Measurements from ENCODE around the gene LUC7L.
"Not testable (repeated sequence)": the region's sequence is repeated elsewhere in the genome, so short reads cannot be mapped to it uniquely, and the experiment has no call there.

LUC7L gene

GRCh38 chr16:178668-179015 is 50.6 kb downstream of the LUC7L start:
- DNase-seq: peak; percentile 38

GRCh38 chr16:177981-178667 is 51.1 kb downstream of the LUC7L start:
- DNase-seq: peak; percentile 38

DNA sequence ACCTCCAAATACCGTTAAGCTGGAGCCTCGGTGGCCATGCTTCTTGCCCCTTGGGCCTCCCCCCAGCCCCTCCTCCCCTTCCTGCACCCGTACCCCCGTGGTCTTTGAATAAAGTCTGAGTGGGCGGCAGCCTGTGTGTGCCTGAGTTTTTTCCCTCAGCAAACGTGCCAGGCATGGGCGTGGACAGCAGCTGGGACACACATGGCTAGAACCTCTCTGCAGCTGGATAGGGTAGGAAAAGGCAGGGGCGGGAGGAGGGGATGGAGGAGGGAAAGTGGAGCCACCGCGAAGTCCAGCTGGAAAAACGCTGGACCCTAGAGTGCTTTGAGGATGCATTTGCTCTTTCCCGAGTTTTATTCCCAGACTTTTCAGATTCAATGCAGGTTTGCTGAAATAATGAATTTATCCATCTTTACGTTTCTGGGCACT is 51.8 kb downstream of the LUC7L start:
- DNase-seq: peak; percentile 36

DNA sequence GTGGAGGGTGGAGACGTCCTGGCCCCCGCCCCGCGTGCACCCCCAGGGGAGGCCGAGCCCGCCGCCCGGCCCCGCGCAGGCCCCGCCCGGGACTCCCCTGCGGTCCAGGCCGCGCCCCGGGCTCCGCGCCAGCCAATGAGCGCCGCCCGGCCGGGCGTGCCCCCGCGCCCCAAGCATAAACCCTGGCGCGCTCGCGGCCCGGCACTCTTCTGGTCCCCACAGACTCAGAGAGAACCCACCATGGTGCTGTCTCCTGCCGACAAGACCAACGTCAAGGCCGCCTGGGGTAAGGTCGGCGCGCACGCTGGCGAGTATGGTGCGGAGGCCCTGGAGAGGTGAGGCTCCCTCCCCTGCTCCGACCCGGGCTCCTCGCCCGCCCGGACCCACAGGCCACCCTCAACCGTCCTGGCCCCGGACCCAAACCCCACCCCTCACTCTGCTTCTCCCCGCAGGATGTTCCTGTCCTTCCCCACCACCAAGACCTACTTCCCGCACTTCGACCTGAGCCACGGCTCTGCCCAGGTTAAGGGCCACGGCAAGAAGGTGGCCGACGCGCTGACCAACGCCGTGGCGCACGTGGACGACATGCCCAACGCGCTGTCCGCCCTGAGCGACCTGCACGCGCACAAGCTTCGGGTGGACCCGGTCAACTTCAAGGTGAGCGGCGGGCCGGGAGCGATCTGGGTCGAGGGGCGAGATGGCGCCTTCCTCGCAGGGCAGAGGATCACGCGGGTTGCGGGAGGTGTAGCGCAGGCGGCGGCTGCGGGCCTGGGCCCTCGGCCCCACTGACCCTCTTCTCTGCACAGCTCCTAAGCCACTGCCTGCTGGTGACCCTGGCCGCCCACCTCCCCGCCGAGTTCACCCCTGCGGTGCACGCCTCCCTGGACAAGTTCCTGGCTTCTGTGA is 52.5 kb downstream of the LUC7L start, which contains the start of gene HBA1:
Gene HBA1 (plus strand): TSS at position 204 of the 906 bp plus-strand sequence. CDS start 37 bp downstream, at position 241.
- not testable (repeated sequence) for DNase-seq

DNA sequence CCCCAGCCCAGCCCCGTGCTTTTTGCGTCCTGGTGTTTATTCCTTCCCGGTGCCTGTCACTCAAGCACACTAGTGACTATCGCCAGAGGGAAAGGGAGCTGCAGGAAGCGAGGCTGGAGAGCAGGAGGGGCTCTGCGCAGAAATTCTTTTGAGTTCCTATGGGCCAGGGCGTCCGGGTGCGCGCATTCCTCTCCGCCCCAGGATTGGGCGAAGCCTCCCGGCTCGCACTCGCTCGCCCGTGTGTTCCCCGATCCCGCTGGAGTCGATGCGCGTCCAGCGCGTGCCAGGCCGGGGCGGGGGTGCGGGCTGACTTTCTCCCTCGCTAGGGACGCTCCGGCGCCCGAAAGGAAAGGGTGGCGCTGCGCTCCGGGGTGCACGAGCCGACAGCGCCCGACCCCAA is 53.2 kb downstream of the LUC7L start:
- not testable (repeated sequence) for DNase-seq

DNA sequence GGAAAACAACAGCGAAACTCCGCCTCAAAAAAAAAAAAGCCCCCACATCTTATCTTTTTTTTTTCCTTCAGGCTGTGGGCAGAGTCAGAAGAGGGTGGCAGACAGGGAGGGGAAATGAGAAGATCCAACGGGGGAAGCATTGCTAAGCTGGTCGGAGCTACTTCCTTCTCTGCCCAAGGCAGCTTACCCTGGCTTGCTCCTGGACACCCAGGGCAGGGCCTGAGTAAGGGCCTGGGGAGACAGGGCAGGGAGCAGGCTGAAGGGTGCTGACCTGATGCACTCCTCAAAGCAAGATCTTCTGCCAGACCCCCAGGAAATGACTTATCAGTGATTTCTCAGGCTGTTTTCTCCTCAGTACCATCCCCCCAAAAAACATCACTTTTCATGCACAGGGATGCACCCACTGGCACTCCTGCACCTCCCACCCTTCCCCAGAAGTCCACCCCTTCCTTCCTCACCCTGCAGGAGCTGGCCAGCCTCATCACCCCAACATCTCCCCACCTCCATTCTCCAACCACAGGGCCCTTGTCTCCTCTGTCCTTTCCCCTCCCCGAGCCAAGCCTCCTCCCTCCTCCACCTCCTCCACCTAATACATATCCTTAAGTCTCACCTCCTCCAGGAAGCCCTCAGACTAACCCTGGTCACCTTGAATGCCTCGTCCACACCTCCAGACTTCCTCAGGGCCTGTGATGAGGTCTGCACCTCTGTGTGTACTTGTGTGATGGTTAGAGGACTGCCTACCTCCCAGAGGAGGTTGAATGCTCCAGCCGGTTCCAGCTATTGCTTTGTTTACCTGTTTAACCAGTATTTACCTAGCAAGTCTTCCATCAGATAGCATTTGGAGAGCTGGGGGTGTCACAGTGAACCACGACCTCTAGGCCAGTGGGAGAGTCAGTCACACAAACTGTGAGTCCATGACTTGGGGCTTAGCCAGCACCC is 54.0 kb downstream of the LUC7L start:
- peak; percentile 24 for DNase-seq

- DNase-seq: peak; percentile 61
These were observed 55.1 kb downstream of the LUC7L start for GRCh38 chr16:173928-174769.

GRCh38 chr16:173211-173854 is 55.9 kb downstream of the LUC7L start:
- DNase-seq: not testable (repeated sequence)

DNA sequence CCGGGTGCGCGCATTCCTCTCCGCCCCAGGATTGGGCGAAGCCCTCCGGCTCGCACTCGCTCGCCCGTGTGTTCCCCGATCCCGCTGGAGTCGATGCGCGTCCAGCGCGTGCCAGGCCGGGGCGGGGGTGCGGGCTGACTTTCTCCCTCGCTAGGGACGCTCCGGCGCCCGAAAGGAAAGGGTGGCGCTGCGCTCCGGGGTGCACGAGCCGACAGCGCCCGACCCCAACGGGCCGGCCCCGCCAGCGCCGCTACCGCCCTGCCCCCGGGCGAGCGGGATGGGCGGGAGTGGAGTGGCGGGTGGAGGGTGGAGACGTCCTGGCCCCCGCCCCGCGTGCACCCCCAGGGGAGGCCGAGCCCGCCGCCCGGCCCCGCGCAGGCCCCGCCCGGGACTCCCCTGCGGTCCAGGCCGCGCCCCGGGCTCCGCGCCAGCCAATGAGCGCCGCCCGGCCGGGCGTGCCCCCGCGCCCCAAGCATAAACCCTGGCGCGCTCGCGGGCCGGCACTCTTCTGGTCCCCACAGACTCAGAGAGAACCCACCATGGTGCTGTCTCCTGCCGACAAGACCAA is 56.8 kb downstream of the LUC7L start, which contains the start of gene HBA2:
Gene HBA2 (plus strand): TSS at position 503 of the 568 bp plus-strand sequence. CDS start 37 bp downstream, at position 540.
- DNase-seq: not testable (repeated sequence)

GRCh38 chr16:170788-171187 is 58.5 kb downstream of the LUC7L start:
- no peak for DNase-seq

DNA sequence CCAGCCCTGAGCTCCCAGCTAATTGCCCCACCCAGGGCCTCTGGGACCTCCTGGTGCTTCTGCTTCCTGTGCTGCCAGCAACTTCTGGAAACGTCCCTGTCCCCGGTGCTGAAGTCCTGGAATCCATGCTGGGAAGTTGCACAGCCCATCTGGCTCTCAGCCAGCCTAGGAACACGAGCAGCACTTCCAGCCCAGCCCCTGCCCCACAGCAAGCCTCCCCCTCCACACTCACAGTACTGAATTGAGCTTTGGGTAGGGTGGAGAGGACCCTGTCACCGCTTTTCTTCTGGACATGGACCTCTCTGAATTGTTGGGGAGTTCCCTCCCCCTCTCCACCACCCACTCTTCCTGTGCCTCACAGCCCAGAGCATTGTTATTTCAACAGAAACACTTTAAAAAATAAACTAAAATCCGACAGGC is 59.2 kb downstream of the LUC7L start:
- peak; percentile 77 for DNase-seq

DNA sequence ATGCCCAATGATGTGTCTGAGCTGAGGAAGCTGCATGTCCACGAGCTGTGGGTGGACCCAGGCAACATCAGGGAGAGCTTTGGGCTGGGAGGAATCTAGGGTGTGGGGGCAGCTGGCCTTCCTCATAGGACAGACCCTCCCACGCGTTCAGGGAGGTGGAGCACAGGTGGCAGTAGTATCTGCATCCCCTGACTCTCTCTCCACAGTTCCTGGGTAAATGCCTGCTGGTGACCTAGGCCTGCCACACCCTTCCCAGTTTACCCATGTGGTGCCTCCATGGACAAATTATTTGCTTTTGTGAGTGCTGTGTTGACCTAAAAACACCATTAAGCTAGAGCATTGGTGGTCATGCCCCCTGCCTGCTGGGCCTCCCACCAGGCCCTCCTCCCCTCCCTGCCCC is 60.2 kb downstream of the LUC7L start:
- peak; percentile 84 for DNase-seq

DNA sequence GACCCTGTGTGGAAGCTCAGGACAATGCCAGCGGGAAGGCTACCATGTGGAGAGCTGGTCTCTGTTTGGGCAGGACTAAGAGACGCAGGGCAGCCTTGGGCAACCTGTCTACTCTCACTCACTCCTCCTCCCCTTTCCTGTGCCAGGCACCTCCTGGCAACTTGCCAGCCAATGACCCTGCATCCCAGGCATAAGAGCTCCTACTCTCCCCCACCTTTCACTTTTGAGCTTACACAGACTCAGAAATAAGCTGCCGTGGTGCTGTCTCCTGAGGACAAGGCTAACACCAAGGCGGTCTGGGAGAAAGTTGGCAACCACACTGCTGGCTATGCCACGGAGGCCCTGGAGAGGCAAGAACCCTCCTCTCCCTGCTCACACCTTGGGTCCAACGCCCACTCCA is 60.8 kb downstream of the LUC7L start:
- peak; percentile 86 for DNase-seq

DNA sequence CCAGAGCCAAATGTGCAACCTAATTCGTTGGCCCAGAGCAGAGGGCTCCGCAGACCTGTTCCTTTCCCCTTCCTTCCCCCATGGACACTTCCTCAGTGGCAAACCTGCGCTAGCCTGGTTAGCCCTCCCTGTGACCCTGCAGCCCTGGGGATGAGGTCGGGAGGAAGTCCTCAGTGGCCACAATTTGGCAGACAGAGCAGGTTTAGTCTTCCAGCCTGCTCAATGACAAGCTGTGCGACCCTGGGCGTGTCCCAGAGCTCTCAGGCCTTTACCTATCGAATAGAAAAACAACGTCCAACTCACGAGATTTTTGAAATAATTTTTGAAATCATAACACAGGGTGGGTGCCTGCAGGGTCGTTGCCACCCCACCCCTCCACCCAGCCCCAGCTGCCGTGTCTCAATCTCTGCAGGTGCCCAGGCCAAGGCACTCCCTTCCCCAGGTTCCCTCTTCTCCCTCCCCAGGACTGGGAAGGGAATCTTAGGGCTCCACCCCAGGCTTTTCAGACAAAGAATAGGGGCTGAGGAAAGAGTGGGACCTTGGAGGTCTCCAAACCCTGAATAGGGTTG is 62.0 kb downstream of the LUC7L start:
- DNase-seq: no peak

GRCh38 chr16:166375-167121 is 62.7 kb downstream of the LUC7L start:
- DNase-seq: no peak

GRCh38 chr16:165539-166374 is 63.5 kb downstream of the LUC7L start, which contains the start of gene HBM:
Gene HBM, plus strand, starts transcription at chr16:165978. Its CDS starts 20 bp downstream, at chr16:165998.
- peak; percentile 45 for DNase-seq

GRCh38 chr16:164827-165538 is 64.3 kb downstream of the LUC7L start:
- DNase-seq: peak; percentile 47

All from NCI-H69 (cell line).